Measurements from ENCODE around the gene BTG3. TPM values are rescaled to one million over a fixed set of nuclear protein-coding genes. Genes with fewer than 3 reads are reported as not detected.

BTG3 gene
- 56.2 and 82.8 TPM in 2 replicates for total RNA-seq

- H3K27me3 ChIP-seq (ENCODE audit: control insufficient read depth, insufficient read depth, low read length) = no peaks in the 10 kb centered on the region
- DNase-seq (ENCODE audit: low read depth) = no peak
- H3K36me3 ChIP-seq (ENCODE audit: control insufficient read depth, insufficient read depth, low read length) = no peaks in the 10 kb centered on the region
- TF ChIP-seq CTCF (IDR thresholded peaks at IDR 0.05; ENCODE audit: insufficient read depth, low read length, poor library complexity, severe bottlenecking) = no peak
- peak within 1 kb of the TSS; percentile 74 for H3K4me3 ChIP-seq (ENCODE audit: low read depth, low read length)
These were observed at the start of gene BTG3 for GRCh38 chr21:17612565-17613241. TSS of gene BTG3 (minus strand) at chr21:17612901. CDS start at chr21:17609144, 3,757 bp downstream.

- no peaks in the 10 kb centered on the region for H3K27me3 ChIP-seq (ENCODE audit: control insufficient read depth, insufficient read depth, low read length)
- TF ChIP-seq CTCF (IDR thresholded peaks at IDR 0.05; ENCODE audit: insufficient read depth, low read length, poor library complexity, severe bottlenecking) = no peak
- H3K36me3 ChIP-seq (ENCODE audit: control insufficient read depth, insufficient read depth, low read length) = no peaks in the 10 kb centered on the region
- no peak for DNase-seq (ENCODE audit: low read depth)
- no peak overlapping the region for H3K4me3 ChIP-seq (ENCODE audit: low read depth, low read length)
These were observed 48.2 kb upstream of the BTG3 start for GRCh38 chr21:17660862-17661261.

- Histone ChIP-seq H3K27me3 (ENCODE audit: control insufficient read depth, insufficient read depth, low read length) (no peaks in the 10 kb centered on the region), H3K36me3 (ENCODE audit: control insufficient read depth, insufficient read depth, low read length) (no peaks in the 10 kb centered on the region), H3K4me3 (ENCODE audit: low read depth, low read length) (no peak overlapping the region)
- no peak for DNase-seq (ENCODE audit: low read depth)
- TF ChIP-seq CTCF (IDR thresholded peaks at IDR 0.05; ENCODE audit: insufficient read depth, low read length, poor library complexity, severe bottlenecking) = no peak
These were observed 47.8 kb upstream of the BTG3 start for GRCh38 chr21:17660452-17660851.

- TF ChIP-seq CTCF (IDR thresholded peaks at IDR 0.05; ENCODE audit: insufficient read depth, low read length, poor library complexity, severe bottlenecking) = no peak
- DNase-seq (ENCODE audit: low read depth) = no peak
- H3K36me3 ChIP-seq (ENCODE audit: control insufficient read depth, insufficient read depth, low read length) = no peaks in the 10 kb centered on the region
- no peaks in the 10 kb centered on the region for H3K27me3 ChIP-seq (ENCODE audit: control insufficient read depth, insufficient read depth, low read length)
- no peak overlapping the region for H3K4me3 ChIP-seq (ENCODE audit: low read depth, low read length)
These were observed 46.2 kb upstream of the BTG3 start for GRCh38 chr21:17658931-17659330.

- Histone ChIP-seq H3K36me3 (ENCODE audit: control insufficient read depth, insufficient read depth, low read length) (no peaks in the 10 kb centered on the region), H3K27me3 (ENCODE audit: control insufficient read depth, insufficient read depth, low read length) (no peaks in the 10 kb centered on the region), H3K4me3 (ENCODE audit: low read depth, low read length) (no peak overlapping the region)
- no peak for TF ChIP-seq CTCF (IDR thresholded peaks at IDR 0.05; ENCODE audit: insufficient read depth, low read length, poor library complexity, severe bottlenecking)
- no peak for DNase-seq (ENCODE audit: low read depth)
These were observed 38.8 kb upstream of the BTG3 start for GRCh38 chr21:17651526-17651925.

GRCh38 chr21:17650292-17650691, 37.6 kb upstream of the BTG3 start:
- H3K36me3 ChIP-seq (ENCODE audit: control insufficient read depth, insufficient read depth, low read length) = no peaks in the 10 kb centered on the region
- no peak overlapping the region for H3K4me3 ChIP-seq (ENCODE audit: low read depth, low read length)
- no peak for TF ChIP-seq CTCF (IDR thresholded peaks at IDR 0.05; ENCODE audit: insufficient read depth, low read length, poor library complexity, severe bottlenecking)
- no peaks in the 10 kb centered on the region for H3K27me3 ChIP-seq (ENCODE audit: control insufficient read depth, insufficient read depth, low read length)
- no peak for DNase-seq (ENCODE audit: low read depth)
